Medulla oblongata (tissue), 1 donor: ENCODE measurements around the gene HIPK3.
"Not testable (repeated sequence)": the region's sequence is repeated elsewhere in the genome, so short reads cannot be mapped to it uniquely, and the experiment has no call there.

ENCODE experiments used
- DNase-seq: peaks from one replicate; pipeline ENCODE4 v3.0.0-alpha.2; 2015; ENCODE audit errors: extremely low spot score

The HIPK3 gene

GRCh38 chr11:33358150-33358831 lies 101.1 kb downstream of the HIPK3 start:
- DNase-seq = no peak

- no peak for DNase-seq
Measured at GRCh38 chr11:33360642-33361041, 103.5 kb downstream of the HIPK3 start.

- peak; percentile 55 for DNase-seq
Measured at GRCh38 chr11:33362051-33362910, 105.1 kb downstream of the HIPK3 start.

- DNase-seq = no peak
Measured at GRCh38 chr11:33366918-33367317, 109.7 kb downstream of the HIPK3 start.

GRCh38 chr11:33368475-33368874 lies 111.3 kb downstream of the HIPK3 start:
- not testable (repeated sequence) for DNase-seq

GRCh38 chr11:33368931-33369330 lies 111.8 kb downstream of the HIPK3 start:
- no peak for DNase-seq

GRCh38 chr11:33373636-33374035 lies 116.5 kb downstream of the HIPK3 start:
- no peak for DNase-seq

GRCh38 chr11:33375236-33375635 lies 118.1 kb downstream of the HIPK3 start:
- no peak for DNase-seq

- no peak for DNase-seq
Measured at GRCh38 chr11:33375688-33376311, 118.6 kb downstream of the HIPK3 start, which contains the start of gene KIAA1549L. Gene KIAA1549L, plus strand, starts transcription at chr11:33376108.

GRCh38 chr11:33376331-33377310 lies 119.4 kb downstream of the HIPK3 start:
- DNase-seq = no peak

- DNase-seq = no peak
Measured at GRCh38 chr11:33377412-33378370, 120.5 kb downstream of the HIPK3 start.

- DNase-seq = no peak
Measured at GRCh38 chr11:33379947-33380346, 122.8 kb downstream of the HIPK3 start.

GRCh38 chr11:33383075-33383919 lies 126.1 kb downstream of the HIPK3 start:
- peak; percentile 44 for DNase-seq

GRCh38 chr11:33383920-33384209 lies 126.7 kb downstream of the HIPK3 start:
- DNase-seq = no peak

- no peak for DNase-seq
Measured at GRCh38 chr11:33384220-33384619, 127.0 kb downstream of the HIPK3 start.

GRCh38 chr11:33387581-33387980 lies 130.4 kb downstream of the HIPK3 start:
- no peak for DNase-seq

GRCh38 chr11:33387996-33388395 lies 130.8 kb downstream of the HIPK3 start:
- no peak for DNase-seq

GRCh38 chr11:33388793-33389525 lies 131.8 kb downstream of the HIPK3 start:
- no peak for DNase-seq

GRCh38 chr11:33389635-33390034 lies 132.5 kb downstream of the HIPK3 start:
- DNase-seq = no peak
